H9 (cell line): ENCODE data around the gene CCDC93. TPM values are rescaled to one million over a fixed set of nuclear protein-coding genes. Genes with fewer than 3 reads are reported as not detected.

Experiments used
- DNase-seq: peaks from one replicate; pipeline ENCODE4 v3.0.0-alpha.2; 2017
- H2AFZ ChIP-seq: one replicate; pipeline ENCODE4 v1.6.1; 2013; ENCODE audit warnings: mild to moderate bottlenecking, low read length, control low read depth, moderate library complexity
- H2AK5ac ChIP-seq: 2 replicates; pipeline ENCODE4 v1.6.1; 2013; ENCODE audit warnings: low read length, control low read depth, mixed read lengths; ENCODE audit not compliant: insufficient read length
- H2BK120ac ChIP-seq: one replicate; pipeline ENCODE4 v1.6.1; 2013; ENCODE audit warnings: low read depth, mild to moderate bottlenecking, low read length, control low read depth, inconsistent platforms; ENCODE audit not compliant: poor library complexity, severe bottlenecking
- H2BK12ac ChIP-seq: 2 replicates; pipeline ENCODE4 v1.6.1; 2013; ENCODE audit warnings: low read length, control low read depth, mixed read lengths, low read depth; ENCODE audit not compliant: insufficient read length
- H2BK15ac ChIP-seq: 2 replicates; pipeline ENCODE4 v1.6.1; 2013; ENCODE audit warnings: low read depth, low read length, control low read depth
- H2BK20ac ChIP-seq: one replicate; pipeline ENCODE4 v1.6.1; 2013; ENCODE audit warnings: low read depth, mild to moderate bottlenecking, low read length, control low read depth, inconsistent platforms; ENCODE audit not compliant: poor library complexity, severe bottlenecking
- H2BK5ac ChIP-seq: 2 replicates; pipeline ENCODE4 v1.6.1; 2013; ENCODE audit warnings: low read length, control low read depth, mixed read lengths; ENCODE audit not compliant: insufficient read length
- H3K14ac ChIP-seq: 2 replicates; pipeline ENCODE4 v1.6.1; 2013; ENCODE audit warnings: low read length, control low read depth; ENCODE audit not compliant: insufficient read depth
- H3K18ac ChIP-seq: 2 replicates; pipeline ENCODE4 v1.6.1; 2013; ENCODE audit warnings: low read depth, mild to moderate bottlenecking, mixed read lengths, low read length, control low read depth; ENCODE audit not compliant: insufficient read length
- H3K23ac ChIP-seq: 2 replicates; pipeline ENCODE4 v1.6.1; 2013; ENCODE audit warnings: low read length, control low read depth, mixed read lengths, low read depth; ENCODE audit not compliant: insufficient read length
- H3K23me2 ChIP-seq: 2 replicates; pipeline ENCODE4 v1.6.1; 2013; ENCODE audit warnings: low read depth, mild to moderate bottlenecking, mixed read lengths, low read length, control low read depth; ENCODE audit not compliant: insufficient read length, poor library complexity, severe bottlenecking
- H3K27ac ChIP-seq: 2 replicates; pipeline ENCODE4 v1.5.1; 2013; ENCODE audit warnings: low read length, control low read depth, mixed read lengths, low read depth; ENCODE audit not compliant: insufficient read length
- H3K27me3 ChIP-seq: 2 replicates; pipeline ENCODE4 v1.6.1; 2013; ENCODE audit warnings: low read length, control low read depth, inconsistent platforms; ENCODE audit not compliant: insufficient read depth
- H3K4ac ChIP-seq: 2 replicates; pipeline ENCODE4 v1.6.1; 2013; ENCODE audit warnings: low read depth, mild to moderate bottlenecking, control low read depth, inconsistent platforms, low read length, moderate library complexity
- H3K4me1 ChIP-seq: 2 replicates; pipeline ENCODE4 v1.6.1; 2013; ENCODE audit warnings: low read length, control low read depth, inconsistent platforms; ENCODE audit not compliant: insufficient read depth
- H3K4me2 ChIP-seq: 2 replicates; pipeline ENCODE4 v1.6.1; 2013; ENCODE audit warnings: low read length, control low read depth, mixed read lengths; ENCODE audit not compliant: insufficient read length, insufficient read depth
- H3K56ac ChIP-seq: 2 replicates; pipeline ENCODE4 v1.6.1; 2013; ENCODE audit warnings: low read depth, mild to moderate bottlenecking, mixed read lengths, low read length, control low read depth; ENCODE audit not compliant: insufficient read length
- H3K79me1 ChIP-seq: 2 replicates; pipeline ENCODE4 v1.6.1; 2013; ENCODE audit warnings: low read depth, mild to moderate bottlenecking, moderate library complexity, low read length, control low read depth, inconsistent platforms; ENCODE audit not compliant: insufficient read depth, poor library complexity, severe bottlenecking
- H3K79me2 ChIP-seq: 2 replicates; pipeline ENCODE4 v1.6.1; 2013; ENCODE audit warnings: low read length, control low read depth, inconsistent platforms; ENCODE audit not compliant: insufficient read depth
- H3K9ac ChIP-seq: 2 replicates; pipeline ENCODE4 v1.6.1; 2013; ENCODE audit warnings: low read length, control low read depth, mixed read lengths; ENCODE audit not compliant: insufficient read length; ENCODE audit errors: extremely low read depth
- H3K9me3 ChIP-seq: one replicate; pipeline ENCODE4 v1.6.1; 2013; ENCODE audit warnings: low read depth, low read length, inconsistent platforms; ENCODE audit not compliant: control insufficient read depth
- H3T11ph ChIP-seq: one replicate; pipeline ENCODE4 v1.6.1; 2013; ENCODE audit warnings: mild to moderate bottlenecking, low read length, control low read depth, inconsistent platforms
- H4K20me1 ChIP-seq: one replicate; pipeline ENCODE4 v1.6.1; 2013; ENCODE audit not compliant: control insufficient read depth, insufficient read length, insufficient read depth
- H4K5ac ChIP-seq: 2 replicates; pipeline ENCODE4 v1.6.1; 2013; ENCODE audit warnings: low read depth, mild to moderate bottlenecking, mixed read lengths, low read length, control low read depth; ENCODE audit not compliant: insufficient read length
- H4K8ac ChIP-seq: replicated peaks from 2 replicates; pipeline ENCODE4 v1.6.1; 2013; ENCODE audit warnings: low read length, control low read depth, mixed read lengths, low read depth; ENCODE audit not compliant: insufficient read length
- H4K91ac ChIP-seq: 2 replicates; pipeline ENCODE4 v1.6.1; 2013; ENCODE audit warnings: low read depth, mild to moderate bottlenecking, moderate library complexity, mixed read lengths, low read length, control low read depth; ENCODE audit not compliant: insufficient read length
- H3K27ac Mint-ChIP-seq, 3 experiments: 2 replicates in 2 of 3; 3 replicates in 1 of 3; pipeline ENCODE4 v1.8.0; 2020 to 2021; ENCODE audit warnings: mixed read lengths in 3 of 3, mild to moderate bottlenecking in 1 of 3, moderate library complexity in 1 of 3
- H3K27me3 Mint-ChIP-seq: 2 replicates; pipeline ENCODE4 v1.8.0; 2021; ENCODE audit warnings: low read depth, mild to moderate bottlenecking, moderate library complexity, mixed read lengths
- H3K36me3 Mint-ChIP-seq, 3 experiments: 2 replicates in 2 of 3; 3 replicates in 1 of 3; pipeline ENCODE4 v1.8.0; 2020 to 2021; ENCODE audit warnings: low read depth in 3 of 3, mixed read lengths in 3 of 3; ENCODE audit not compliant: insufficient read depth in 1 of 3
- H3K4me1 Mint-ChIP-seq, 2 experiments: 2 replicates each; pipeline ENCODE4 v1.8.0; 2020; ENCODE audit warnings: mixed read lengths in 2 of 2
- H3K4me3 Mint-ChIP-seq, 2 experiments: 2 replicates in 1 of 2; 3 replicates in 1 of 2; pipeline ENCODE4 v1.8.0; 2020 to 2021; ENCODE audit warnings: mild to moderate bottlenecking in 2 of 2, mixed read lengths in 2 of 2, moderate library complexity in 1 of 2
- H3K9me3 Mint-ChIP-seq, 2 experiments: 2 replicates in 1 of 2; 3 replicates in 1 of 2; pipeline ENCODE4 v1.8.0; 2020; ENCODE audit warnings: mild to moderate bottlenecking in 2 of 2, mixed read lengths in 2 of 2, moderate library complexity in 1 of 2
- total RNA-seq: library from RNA; stranded (reverse); gene quantifications from 2 replicates; pipeline ENCODE4 v1.2.1, GENCODE V29; 2021
- TF ChIP-seq, protein P1 (sequence below): fragments of 200-600 bp; sonication (generic); conservative IDR thresholded peaks from 3 replicates; pipeline ENCODE4 v1.8.0; 2021; ENCODE audit warnings: antibody characterized with exemption, mild to moderate bottlenecking

CCDC93 gene
- total RNA-seq, 1 experiment from 2014 or later, result 16.4 TPM

DNA sequence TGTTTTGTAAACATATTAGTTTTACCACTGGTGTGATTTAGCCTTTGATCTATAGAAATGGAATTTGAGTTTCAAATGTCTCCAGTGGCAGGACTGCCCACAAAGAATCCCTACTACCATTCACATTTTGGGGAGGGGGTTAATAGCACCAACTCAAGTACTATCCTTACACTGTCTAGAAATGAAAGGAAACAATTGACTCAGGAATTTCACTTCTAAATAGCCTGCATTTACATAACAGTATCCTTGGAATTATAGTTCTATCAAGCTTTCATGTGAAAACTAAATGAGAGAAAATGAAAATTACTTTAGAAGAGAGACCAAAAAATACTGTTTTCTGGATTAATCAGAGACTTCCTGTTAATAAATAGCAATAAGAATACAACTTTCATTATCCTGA is 7.5 kb upstream of the CCDC93 start:
- Histone ChIP-seq H2BK5ac (no peak overlapping the region), H2BK20ac (no peak overlapping the region), H3K14ac (no peak overlapping the region), H3K56ac (no peak overlapping the region), H3T11ph (no peak overlapping the region), H3K4me2 (no peak overlapping the region), H3K4me1 (no peaks in the 10 kb centered on the region), H4K5ac (no peak overlapping the region), H3K9me3 (no peaks in the 10 kb centered on the region), H3K9ac (no peak overlapping the region), H2AK5ac (no peak overlapping the region), H2BK15ac (no peak overlapping the region), H2BK12ac (no peak overlapping the region), H4K8ac (no peak overlapping the region), H3K79me2 (no peaks in the 10 kb centered on the region), H3K27ac (no peak overlapping the region), H3K23ac (no peak overlapping the region), H4K20me1 (no peaks in the 10 kb centered on the region), H2AFZ (no peak overlapping the region), H3K23me2 (no peaks in the 10 kb centered on the region), H3K18ac (no peak overlapping the region), H3K27me3 (0 out of 2 replicates have a peak, but pooled peaks cover 2% of the 10 kb centered on the region), H3K4ac (no peak overlapping the region), H3K79me1 (no peaks in the 10 kb centered on the region), H2BK120ac (no peak overlapping the region), H4K91ac (no peak overlapping the region)
- no peak overlapping the region for H3K4me3 Mint-ChIP-seq
- no peak for DNase-seq
- H3K4me1 Mint-ChIP-seq, result peaks cover 11 to 16% of the 10 kb centered on the region in 2 experiments
- no peaks in the 10 kb centered on the region; a peak in 2 of 7 replicates for H3K36me3 Mint-ChIP-seq
- TF ChIP-seq, protein P1, sequence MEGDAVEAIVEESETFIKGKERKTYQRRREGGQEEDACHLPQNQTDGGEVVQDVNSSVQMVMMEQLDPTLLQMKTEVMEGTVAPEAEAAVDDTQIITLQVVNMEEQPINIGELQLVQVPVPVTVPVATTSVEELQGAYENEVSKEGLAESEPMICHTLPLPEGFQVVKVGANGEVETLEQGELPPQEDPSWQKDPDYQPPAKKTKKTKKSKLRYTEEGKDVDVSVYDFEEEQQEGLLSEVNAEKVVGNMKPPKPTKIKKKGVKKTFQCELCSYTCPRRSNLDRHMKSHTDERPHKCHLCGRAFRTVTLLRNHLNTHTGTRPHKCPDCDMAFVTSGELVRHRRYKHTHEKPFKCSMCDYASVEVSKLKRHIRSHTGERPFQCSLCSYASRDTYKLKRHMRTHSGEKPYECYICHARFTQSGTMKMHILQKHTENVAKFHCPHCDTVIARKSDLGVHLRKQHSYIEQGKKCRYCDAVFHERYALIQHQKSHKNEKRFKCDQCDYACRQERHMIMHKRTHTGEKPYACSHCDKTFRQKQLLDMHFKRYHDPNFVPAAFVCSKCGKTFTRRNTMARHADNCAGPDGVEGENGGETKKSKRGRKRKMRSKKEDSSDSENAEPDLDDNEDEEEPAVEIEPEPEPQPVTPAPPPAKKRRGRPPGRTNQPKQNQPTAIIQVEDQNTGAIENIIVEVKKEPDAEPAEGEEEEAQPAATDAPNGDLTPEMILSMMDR, result no peak
- H3K27ac Mint-ChIP-seq, result no peak overlapping the region
- H3K27me3 Mint-ChIP-seq, result peaks cover 17% of the 10 kb centered on the region
- H3K9me3 Mint-ChIP-seq, result peaks cover 5 to 6% of the 10 kb centered on the region in 2 experiments; a peak in 4 of 5 replicates
